HuH-7.5 (cell line): Measurements from ENCODE around the gene FMN2.
A peak's percentile ranks its signal among the peaks of the same experiment; 100 is the strongest.
"Not testable (repeated sequence)": the region's sequence is repeated elsewhere in the genome, so short reads cannot be mapped to it uniquely, and the experiment has no call there.

Experiments used
- DNase-seq: peaks from one replicate; pipeline ENCODE4 v3.0.0; 2011; ENCODE audit warnings: low spot score

FMN2 gene

DNA sequence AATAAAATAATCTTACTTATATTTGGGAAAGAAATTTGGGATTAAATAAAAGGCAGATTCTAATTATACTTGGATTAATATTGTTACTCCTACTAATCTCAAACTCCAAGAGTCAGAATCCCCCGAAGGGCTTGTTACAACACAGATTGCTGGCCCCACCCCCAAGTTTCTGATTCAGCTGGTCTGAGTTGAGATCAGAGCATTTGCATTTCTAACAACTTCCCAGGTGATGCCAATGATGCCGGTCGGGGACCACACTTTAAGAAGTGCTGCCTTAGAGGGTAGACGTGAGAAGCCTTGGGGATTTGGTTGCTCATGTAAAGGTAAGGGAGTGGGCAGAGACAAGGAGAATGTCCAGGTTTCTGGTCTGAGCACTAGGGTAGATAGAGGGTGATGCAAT, 47.2 kb downstream of the FMN2 start:
- DNase-seq: no peak

DNA sequence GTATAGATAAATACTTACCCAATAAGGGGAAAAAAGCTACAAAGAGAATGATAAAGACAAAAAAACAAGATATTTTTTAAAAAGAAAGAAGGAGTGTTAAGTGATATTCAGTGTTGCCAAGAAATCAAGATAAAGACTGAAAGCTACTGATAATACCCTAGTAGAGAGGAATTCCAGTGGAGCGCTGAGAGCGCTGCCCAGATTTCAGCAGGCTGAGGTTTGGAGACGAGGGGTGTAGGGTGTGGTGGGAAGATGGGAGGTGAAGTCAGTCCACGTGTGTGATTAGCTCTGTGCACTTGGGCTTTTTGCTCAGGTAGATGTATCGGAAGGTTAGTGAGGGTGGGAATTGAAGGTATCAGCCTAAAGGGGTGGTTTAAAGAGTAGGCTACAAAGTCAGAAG, 47.8 kb downstream of the FMN2 start:
- no peak for DNase-seq

DNA sequence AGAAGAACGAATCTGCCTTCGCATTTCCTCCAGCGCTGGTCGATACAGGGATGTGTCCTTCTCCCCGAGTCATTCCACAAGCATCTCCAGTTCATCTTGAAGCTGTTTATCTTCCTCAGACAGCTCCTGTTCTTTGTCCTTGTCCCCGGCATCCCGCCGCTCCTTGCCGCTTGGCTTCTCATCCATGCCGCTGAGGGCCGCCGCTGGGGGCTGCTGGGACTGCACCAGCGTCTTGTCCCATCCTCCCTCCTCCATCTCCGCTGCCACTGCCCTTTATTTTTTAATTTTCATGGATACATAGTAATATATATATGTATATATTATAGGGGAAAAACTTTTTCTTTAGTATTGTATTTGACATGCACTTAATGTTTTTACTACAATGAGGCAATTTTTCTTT, 53.4 kb downstream of the FMN2 start:
- no peak for DNase-seq

DNA sequence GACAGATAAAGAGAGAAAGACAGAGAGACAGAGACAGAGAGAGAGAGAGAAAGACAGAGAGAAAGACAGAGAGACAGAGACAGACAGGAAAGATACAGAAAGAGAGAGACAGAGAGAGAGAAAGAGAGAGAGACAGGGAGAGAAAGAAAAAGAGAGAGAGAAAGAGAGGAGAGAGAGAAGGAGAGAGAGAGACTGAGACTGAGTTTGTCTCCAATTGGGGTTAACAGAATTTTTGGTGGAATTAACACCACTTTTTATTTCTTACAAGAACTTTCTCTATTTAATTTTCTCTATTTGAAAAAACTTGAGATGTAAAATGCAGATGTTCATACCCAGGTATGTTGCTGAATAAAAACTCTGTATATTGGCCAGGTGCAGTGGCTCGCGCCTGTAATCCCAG, 56.6 kb downstream of the FMN2 start:
- no peak for DNase-seq

DNA sequence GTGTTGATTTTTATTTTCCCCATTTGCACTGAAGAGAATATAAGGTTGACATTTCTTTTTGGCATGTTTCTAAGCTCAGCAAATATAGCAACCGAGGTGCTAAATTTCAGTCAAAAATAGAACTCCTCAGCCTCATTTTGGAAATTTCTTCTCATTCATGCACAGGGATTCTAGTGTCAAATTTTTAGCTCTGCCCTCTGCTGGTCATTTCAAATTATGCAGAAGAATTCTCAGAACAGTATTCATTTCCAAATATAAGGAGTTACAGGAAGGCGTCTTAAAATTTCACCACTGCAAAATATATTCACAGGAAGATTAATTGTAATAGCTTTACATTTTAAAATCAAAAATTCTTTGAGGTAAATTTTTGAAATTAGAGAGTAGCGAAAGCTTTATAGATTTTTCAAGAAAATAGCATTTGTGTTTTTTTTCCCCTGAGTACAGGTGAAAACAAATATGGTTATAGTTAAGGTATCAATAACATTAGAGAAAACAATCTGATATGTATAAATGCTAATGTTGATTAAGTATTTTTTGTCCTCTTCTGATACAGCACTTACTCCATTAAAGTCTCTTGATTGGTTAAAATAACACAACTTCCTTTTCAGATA, 57.9 kb downstream of the FMN2 start:
- peak; percentile 13 for DNase-seq

DNA sequence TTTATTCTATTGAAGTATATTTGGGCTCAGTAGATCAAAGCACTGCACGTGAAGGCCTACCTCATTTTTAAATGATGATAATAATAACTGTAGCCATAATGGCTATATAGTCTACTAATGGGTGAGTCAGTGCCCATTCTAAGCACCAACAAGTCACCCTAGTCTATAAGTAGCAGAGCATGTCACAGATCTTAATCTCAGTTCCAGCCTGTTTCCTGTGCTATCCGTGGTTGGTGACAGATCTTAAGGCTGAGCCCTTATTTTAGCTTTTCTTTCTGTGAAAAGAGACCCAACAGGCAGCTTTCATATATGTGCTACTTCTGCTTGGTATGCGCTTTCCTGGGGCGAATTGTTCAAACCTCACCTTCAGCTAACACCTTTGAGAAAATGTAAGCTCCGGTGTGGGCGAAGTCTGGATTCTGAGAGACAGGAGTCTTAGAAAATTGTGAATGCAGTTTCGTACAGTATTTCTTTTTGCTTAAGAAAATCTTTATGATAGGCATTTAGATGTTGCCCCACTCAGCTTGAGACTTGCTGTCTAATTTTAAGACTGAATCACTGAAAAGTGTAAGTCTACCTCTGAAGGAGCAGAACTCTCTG, 59.6 kb downstream of the FMN2 start:
- DNase-seq: no peak

DNA sequence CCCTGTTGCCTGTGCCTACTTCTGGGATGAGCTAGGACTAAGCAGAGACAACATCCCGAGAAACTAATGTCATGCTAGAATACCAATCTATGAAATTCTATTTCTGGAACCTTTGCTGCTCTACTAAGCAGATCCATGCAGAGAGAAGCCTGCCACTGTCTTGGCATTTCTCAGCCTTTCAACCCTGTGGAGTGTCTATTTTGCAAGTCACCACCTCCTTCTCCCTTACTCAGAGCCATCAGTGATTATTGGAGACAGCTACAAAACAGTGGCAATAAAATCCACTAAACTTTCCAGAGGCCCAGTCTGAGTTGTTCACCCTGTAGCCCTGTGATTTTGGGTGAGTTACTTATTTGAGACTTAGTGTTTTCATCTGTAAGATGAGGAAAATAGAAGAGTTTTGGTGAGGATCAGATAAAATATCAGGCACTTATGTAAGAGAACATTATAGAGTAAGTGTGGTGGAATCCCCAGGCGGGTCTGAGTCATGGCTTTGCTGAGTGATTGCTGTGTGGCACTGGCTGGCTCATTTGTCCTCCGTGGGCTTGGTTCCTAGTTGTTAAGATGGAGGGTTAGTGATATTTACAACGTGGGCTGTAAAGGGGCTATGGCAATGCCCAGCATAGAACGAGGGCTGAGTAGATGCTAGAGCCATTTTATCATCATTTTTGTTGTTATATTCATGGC, 61.1 kb downstream of the FMN2 start:
- no peak for DNase-seq

DNA sequence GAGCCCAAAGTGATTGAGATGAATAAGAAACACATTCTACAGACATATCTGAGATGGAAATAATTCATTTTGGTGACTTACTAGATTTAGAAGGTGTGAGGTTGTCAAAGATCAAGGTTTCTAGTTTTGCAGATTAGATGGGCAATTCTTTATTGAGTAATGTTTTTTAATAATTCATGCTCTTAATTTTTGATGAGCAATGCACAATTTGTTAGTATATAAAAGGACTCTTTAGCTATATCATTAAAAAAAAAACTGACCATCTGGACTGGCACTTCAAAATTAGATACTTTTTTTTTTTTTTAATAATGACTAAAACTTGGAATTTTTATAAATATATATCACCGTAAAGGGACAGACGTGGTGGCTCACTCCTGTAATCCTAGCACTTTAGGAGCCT, 63.9 kb downstream of the FMN2 start:
- DNase-seq: no peak

DNA sequence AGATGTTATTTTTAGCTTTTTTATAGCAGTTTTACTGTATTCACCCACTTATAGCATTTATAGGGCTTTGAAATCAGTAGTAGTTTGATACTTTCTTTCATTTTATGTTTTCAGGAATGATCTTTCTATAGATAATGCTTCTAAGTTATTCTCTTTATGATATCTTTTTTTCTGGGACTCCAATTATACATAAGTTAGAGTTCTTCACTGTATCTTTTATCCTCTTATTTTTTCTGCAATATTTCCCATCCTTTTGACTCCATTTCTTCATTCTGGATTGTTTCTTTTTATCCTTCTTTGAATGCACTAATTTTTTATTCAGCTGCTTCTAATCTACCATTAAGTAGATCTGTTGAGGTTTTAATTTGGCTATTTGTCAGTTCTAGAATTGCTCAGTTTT, 73.1 kb downstream of the FMN2 start:
- DNase-seq: no peak

DNA sequence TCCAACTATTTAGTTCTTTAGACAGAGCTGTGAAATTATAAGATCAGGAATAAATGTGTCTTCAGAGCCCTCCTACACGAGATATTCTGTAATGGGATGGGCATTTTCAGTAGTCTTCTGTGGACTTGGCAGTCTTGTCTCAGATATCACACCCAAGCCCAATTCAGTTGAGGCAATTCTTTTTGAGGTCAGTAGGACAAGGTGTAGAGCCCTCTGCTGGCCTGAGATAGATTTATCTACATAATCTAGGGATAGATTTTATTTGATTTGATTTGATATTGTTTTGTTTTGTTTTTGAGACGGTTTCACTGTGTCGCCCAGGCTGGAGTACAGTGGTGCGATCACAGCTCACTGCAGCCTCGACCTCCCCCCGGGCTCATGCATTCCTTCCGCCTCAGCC, 77.5 kb downstream of the FMN2 start:
- no peak for DNase-seq

DNA sequence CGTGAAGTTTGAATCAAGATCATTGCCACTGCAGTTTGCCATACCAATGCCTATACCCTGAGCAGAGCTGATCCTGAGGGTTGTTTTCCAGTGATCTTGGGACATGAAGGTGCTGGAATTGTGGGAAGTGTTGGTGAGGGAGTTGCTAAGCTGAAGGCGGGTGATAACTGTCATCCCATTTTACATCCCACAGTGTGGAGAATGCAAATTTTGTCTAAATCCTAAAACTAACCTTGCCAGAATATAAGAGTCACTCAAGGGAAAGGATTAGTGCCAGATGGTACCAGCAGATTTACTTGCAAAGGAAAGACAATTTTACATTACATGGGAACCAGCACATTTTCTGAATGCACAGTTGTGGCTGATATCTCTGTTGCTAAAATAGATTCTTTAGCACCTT, 78.6 kb downstream of the FMN2 start:
- no peak for DNase-seq

DNA sequence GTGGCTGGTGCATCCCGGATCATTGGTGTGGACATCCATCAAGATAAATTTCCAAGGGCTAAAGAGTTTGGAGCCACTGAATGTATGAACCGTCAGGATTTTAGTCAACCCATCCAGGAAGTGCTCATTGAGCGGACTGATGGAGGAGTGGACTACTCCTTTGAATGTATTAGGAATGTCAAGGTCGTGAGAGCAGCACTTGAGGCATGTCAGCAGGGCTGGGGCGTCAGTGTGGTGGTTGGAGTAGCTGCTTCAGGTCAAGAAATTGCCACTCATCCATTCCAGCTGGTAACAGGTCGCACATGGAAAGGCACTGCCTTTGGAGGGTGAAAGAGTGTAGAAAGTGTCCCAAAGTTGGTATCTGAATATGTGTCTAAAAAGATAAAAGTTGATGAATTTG, 79.1 kb downstream of the FMN2 start:
- DNase-seq: no peak

DNA sequence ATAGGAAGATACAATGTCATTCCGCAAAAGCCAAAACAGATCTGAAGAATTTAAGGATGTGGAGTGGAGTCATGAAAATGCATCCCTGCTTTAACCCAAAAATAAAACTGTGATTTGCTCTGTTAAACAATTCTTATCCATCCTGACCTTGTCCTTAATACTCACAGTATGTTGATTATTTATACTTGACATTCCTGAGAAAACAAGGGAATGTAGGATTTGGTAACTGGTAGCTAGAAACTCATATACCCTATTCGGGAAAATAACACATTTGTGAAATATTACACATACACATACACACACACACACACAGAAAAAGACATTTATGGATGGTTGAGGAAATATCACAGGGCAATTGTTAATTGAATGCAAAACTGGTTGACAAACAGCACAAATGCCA, 80.2 kb downstream of the FMN2 start:
- no peak for DNase-seq

DNA sequence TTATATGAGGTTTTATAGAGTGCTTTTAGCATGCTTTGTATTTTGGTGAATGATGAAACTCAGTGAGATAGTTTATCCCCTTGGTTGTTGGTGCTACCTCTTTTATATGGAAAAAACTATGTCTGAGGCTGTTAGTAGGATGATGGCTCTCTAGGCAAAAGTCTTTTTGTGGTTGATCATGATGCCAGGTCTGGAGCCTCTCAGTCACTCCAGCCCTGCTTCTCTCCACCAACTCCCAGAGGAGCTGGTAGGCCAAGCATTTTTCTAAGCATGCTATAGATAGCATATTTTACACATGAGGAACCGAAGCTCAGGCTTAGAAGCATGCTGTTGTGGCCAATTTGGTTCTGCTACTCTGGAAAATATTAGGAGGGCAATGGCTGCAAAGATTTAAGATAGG, 82.2 kb downstream of the FMN2 start:
- DNase-seq: no peak

DNA sequence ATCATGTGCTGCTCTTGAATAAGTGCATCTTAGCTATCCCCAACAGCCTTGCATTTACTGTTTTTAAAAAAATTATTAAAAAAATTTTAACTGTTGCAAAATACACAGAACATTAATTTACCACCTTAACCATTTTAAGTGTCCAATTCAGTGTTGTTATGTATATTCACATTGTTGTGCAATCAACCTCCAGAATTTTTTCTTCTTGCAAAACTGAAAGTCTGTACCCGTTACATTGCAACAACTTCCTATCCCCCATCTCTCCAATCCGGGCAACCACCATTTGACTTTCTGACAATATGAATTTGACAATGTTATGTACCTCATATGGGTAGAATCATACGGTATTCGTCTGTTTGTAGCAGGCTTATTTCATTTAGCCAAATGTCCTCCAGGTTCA, 83.1 kb downstream of the FMN2 start:
- DNase-seq: no peak

DNA sequence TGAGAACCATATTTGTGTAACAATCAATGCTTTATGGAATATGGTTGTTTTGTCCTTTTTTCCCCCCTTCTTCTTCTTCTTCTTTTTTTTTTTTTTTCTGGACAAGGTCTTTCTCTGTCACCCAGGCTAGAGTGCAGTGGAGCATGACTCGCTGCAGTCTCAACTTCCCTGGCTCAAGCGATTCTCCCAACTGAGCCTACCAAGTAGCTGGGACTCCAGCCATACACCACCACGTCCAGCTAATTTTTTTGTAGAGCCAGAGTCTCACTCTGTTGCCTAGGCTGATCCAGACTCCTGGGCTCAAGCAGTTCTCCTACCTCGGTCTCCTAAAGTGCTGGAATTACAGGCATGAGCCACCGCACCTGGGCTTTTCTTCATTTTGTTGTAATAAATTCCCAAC, 86.7 kb downstream of the FMN2 start:
- DNase-seq: no peak

DNA sequence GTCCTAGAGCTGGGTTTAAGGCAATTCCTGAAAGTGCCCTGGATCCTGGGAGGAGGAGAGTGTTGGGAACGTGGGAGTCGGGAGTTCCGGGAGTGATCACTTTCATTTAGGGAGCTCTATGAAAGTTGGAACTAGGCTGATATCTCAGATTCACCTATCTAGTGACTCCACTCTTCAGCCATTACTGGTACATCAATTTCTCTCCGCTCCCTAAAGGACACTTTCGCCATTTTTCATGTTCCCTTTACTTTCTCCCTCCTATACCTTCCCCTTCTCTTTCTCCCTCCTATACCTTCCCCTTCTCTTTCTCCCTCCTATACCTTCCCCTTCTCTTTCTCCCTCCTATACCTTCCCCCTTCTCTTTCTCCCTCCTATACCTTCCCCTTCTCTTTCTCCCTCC, 93.0 kb downstream of the FMN2 start:
- DNase-seq: not testable (repeated sequence)

DNA sequence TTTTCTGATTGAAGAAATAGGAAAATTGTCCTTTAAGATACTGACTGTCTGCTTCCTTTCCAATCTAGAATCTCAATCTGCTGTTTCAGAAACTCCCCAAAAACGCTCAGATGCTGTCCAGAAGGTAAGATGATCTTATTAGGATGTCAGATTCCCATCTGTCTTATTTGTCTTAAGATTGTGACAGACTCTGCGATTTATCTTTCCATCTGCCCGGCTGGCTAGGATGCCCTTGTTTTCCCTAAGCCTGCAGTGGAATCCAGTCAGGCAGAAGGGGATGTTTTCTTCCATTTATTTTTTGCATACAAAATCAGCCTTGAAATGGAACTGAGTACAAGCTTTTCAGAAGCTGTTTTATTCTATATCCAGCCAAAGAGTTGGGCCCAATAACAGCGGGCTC, 96.5 kb downstream of the FMN2 start:
- DNase-seq: no peak

DNA sequence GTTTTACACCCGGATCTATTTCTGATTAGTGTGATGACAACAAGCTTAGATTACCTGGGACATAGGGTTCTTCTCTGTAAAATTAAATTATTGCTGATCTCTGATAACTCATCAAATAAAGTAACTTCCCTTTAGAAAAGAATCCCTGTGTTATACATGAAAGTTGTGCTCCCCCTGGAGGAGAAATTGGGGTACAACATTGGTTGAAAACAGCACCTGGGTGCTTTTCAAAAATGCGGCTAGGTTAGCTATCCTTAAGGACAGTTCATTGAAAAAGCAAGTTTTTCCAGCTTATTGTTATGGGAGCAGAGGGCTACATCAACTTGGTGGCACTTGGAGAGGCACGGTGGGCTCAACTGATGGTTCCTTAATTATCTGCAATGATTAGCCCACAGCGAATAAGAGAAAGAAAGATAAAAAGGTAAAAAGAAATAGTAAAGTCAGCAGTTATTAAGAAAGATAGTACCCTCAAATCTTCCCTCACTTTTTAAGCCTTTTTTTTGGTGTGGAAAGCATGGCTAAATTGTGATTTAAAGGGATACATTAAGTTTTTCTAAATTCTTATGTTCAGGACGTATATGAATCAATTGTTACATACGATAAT, 97.8 kb downstream of the FMN2 start:
- DNase-seq: peak; percentile 19

DNA sequence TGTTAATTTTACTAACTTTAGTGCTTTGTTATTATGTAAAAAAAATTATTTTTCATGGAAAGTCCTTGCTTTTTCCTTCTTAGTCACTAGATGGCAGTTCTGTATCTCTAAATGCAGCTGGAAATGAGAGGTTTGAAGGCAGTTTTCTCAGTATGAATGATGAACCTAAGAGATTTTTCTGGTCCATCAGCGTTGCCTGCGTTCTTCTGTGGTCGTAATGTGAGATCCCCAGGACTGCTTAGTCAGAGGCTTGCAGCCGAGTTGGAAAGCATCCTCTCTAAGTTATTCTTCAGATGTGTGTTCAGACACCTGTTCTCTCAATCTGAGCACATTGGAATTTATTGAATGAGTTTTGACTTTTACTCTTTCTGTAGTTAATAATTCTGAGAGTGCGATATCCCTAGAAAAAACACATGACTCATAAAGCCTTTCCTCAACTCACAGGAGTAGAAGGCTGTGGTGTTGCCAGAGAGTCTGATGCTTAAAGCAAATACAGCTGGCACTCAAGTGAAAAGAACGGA, 99.3 kb downstream of the FMN2 start:
- no peak for DNase-seq

DNA sequence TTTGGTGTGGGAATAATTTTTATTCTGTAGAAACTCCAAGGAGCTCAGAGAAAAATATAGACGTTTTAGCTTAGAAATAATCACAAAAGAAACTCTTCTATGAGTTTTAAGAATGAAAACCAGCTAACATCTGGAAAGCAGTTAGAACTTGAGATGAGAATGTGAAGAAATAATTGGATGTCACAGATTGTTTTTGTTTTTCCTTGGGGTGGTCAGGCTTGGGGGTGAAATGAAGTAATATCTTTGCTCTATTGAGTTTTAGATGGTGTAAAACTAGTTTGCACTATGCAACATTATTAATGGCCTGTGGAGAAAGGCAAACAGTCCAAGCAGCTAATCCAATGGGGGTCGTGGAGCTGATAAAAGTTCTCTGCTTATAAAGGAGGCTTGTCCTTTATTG, 101.2 kb downstream of the FMN2 start:
- no peak for DNase-seq

DNA sequence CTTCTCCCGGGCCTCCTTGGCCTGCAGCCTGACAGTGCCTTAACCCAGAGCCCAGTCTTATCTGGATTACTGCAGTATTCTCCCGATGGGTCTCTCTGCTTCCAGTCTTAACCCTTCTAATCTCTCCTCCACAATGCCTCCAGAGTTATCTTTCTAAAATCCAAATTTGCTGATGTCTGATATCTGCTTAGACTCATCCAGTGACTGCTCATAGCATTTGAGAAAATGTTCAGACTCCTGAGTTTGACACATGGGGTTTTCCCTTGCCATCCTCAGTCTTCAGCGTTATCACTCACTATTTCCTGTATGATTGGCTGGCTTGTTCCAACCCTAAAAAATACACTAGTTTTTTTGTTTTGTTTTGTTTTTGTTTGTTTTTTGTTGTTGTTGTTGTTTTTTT, 102.0 kb downstream of the FMN2 start:
- DNase-seq: no peak

DNA sequence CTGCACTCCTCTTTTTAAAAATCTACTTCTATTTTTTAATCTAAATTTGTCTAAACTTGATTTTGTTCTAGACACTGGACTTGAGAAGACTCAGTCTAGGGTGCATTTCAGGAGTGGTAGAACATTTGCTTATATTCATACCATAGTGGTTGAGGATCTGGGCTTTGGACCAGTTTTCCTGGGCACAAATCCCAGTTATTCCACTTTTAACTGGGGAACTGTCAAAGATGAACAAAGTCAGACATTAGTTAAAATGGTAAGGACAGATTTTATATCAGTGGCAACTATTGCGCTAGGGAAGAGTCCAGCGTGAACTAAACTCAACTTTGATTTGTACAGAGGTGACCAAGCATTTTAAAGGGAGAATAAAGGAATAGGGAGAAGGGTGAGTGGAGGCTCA, 102.4 kb downstream of the FMN2 start:
- DNase-seq: no peak
